HG03460 (cell line): ENCODE data around the gene MCTP1.
"Not testable (repeated sequence)": the region's sequence is repeated elsewhere in the genome, so short reads cannot be mapped to it uniquely, and the experiment has no call there.

ENCODE experiments used
- ATAC-seq: cut with Tn5 transposase; IDR thresholded peaks from one replicate; pipeline ENCODE4 v1.9.1; 2021; ENCODE audit not compliant: unreplicated experiment

Gene MCTP1

GRCh38 chr5:95035891-95036685, 248.8 kb downstream of the MCTP1 start:
- peak; percentile 56 for ATAC-seq

GRCh38 chr5:95032801-95033200, 252.1 kb downstream of the MCTP1 start:
- no peak for ATAC-seq

GRCh38 chr5:95029569-95030366, 255.1 kb downstream of the MCTP1 start:
- ATAC-seq: peak; percentile 35

GRCh38 chr5:95027775-95028174, 257.1 kb downstream of the MCTP1 start:
- ATAC-seq: no peak

GRCh38 chr5:95027151-95027721, 257.7 kb downstream of the MCTP1 start:
- ATAC-seq: no peak

GRCh38 chr5:95026718-95027117, 258.2 kb downstream of the MCTP1 start:
- ATAC-seq: no peak

GRCh38 chr5:95022967-95023695, 261.8 kb downstream of the MCTP1 start:
- ATAC-seq: peak; percentile 63

GRCh38 chr5:95020345-95020744, 264.5 kb downstream of the MCTP1 start:
- no peak for ATAC-seq

GRCh38 chr5:95018946-95019345, 265.9 kb downstream of the MCTP1 start:
- ATAC-seq: no peak

GRCh38 chr5:95018511-95018910, 266.4 kb downstream of the MCTP1 start:
- no peak for ATAC-seq

- no peak for ATAC-seq
These were observed 275.1 kb downstream of the MCTP1 start for GRCh38 chr5:95009812-95010211.

GRCh38 chr5:95007921-95008597, 276.8 kb downstream of the MCTP1 start:
- peak; percentile 81 for ATAC-seq

GRCh38 chr5:95005811-95006210, 279.1 kb downstream of the MCTP1 start:
- no peak for ATAC-seq

GRCh38 chr5:94998670-94999069, 286.2 kb downstream of the MCTP1 start:
- ATAC-seq: no peak

GRCh38 chr5:94994537-94994936, 290.4 kb downstream of the MCTP1 start:
- not testable (repeated sequence) for ATAC-seq

GRCh38 chr5:94993491-94993890, 291.4 kb downstream of the MCTP1 start:
- ATAC-seq: no peak

GRCh38 chr5:94992325-94992724, 292.6 kb downstream of the MCTP1 start:
- peak; percentile 70 for ATAC-seq

GRCh38 chr5:94983861-94984535, 300.9 kb downstream of the MCTP1 start:
- no peak for ATAC-seq

- ATAC-seq: no peak
These were observed 307.5 kb downstream of the MCTP1 start for GRCh38 chr5:94977437-94977836.

- no peak for ATAC-seq
These were observed 308.0 kb downstream of the MCTP1 start for GRCh38 chr5:94976853-94977252.
